Keratinocyte (primary cell): ENCODE results near the gene GRHPR. TPM values are rescaled to one million over a fixed set of nuclear protein-coding genes. Genes with fewer than 3 reads are reported as not detected.

Experiments used
- DNase-seq: peaks from one replicate; pipeline ENCODE4 v3.0.0-alpha.2; 2011; ENCODE audit warnings: low read depth, missing footprints, low spot score
- FAIRE-seq: peaks from 2 replicates; lab custom pipeline; 2011; peaks lifted over from hg19 to GRCh38; lab: Jason Lieb, UNC
- H2AFZ ChIP-seq: 2 replicates; pipeline ENCODE4 v1.6.0; 2012; ENCODE audit warnings: low read length, control low read depth, inconsistent platforms; ENCODE audit not compliant: control insufficient read depth
- H3K27ac ChIP-seq: 2 replicates; pipeline ENCODE4 v1.5.1; 2011; ENCODE audit warnings: low read length; ENCODE audit not compliant: control insufficient read depth, insufficient read depth
- H3K27me3 ChIP-seq: 3 replicates; pipeline ENCODE4 v1.6.0; 2011; ENCODE audit warnings: low read length; ENCODE audit not compliant: control insufficient read depth, insufficient read depth; ENCODE audit errors: extremely low read depth
- H3K36me3 ChIP-seq, 2 experiments: 2 replicates in 1 of 2; 3 replicates in 1 of 2; pipeline ENCODE4 v1.5.1; 2011; ENCODE audit warnings: low read length in 2 of 2, mild to moderate bottlenecking in 1 of 2; ENCODE audit not compliant: control insufficient read depth in 2 of 2, insufficient read depth in 2 of 2; ENCODE audit errors: extremely low read depth in 1 of 2
- H3K4me1 ChIP-seq: 3 replicates; pipeline ENCODE4 v1.5.1; 2011; ENCODE audit warnings: low read length; ENCODE audit not compliant: control insufficient read depth, insufficient read depth; ENCODE audit errors: extremely low read depth
- H3K4me2 ChIP-seq: 3 replicates; pipeline ENCODE4 v1.6.0; 2011; ENCODE audit warnings: low read depth, low read length; ENCODE audit not compliant: control insufficient read depth, insufficient read depth; ENCODE audit errors: extremely low read depth
- H3K4me3 ChIP-seq, 3 experiments: fragments of 200-600 bp in 1 of 3; sonication (generic) in 1 of 3; 2 replicates in 2 of 3; 3 replicates in 1 of 3; pipeline ENCODE4 v1.5.1; 2011 to 2016; ENCODE audit warnings: low read length in 3 of 3, mild to moderate bottlenecking in 3 of 3, control low read depth in 2 of 3, inconsistent platforms in 1 of 3, low read depth in 1 of 3, mixed read lengths in 1 of 3, mixed run types in 1 of 3, moderate library complexity in 1 of 3; ENCODE audit not compliant: control insufficient read depth in 2 of 3, insufficient read depth in 2 of 3; ENCODE audit errors: extremely low read depth in 1 of 3
- H3K79me2 ChIP-seq: 2 replicates; pipeline ENCODE4 v1.6.0; 2012; ENCODE audit warnings: low read length; ENCODE audit not compliant: control insufficient read depth, insufficient read depth
- H3K9ac ChIP-seq: 3 replicates; pipeline ENCODE4 v1.6.0; 2011; ENCODE audit warnings: low read length; ENCODE audit not compliant: control insufficient read depth, insufficient read depth; ENCODE audit errors: extremely low read depth
- H3K9me1 ChIP-seq: 3 replicates; pipeline ENCODE4 v1.6.0; 2011; ENCODE audit warnings: low read length; ENCODE audit not compliant: control insufficient read depth, insufficient read depth; ENCODE audit errors: extremely low read depth
- H3K9me3 ChIP-seq: 2 replicates; pipeline ENCODE4 v1.5.1; 2012; ENCODE audit warnings: low read depth, low read length; ENCODE audit not compliant: control insufficient read depth
- H4K20me1 ChIP-seq: 3 replicates; pipeline ENCODE4 v1.6.0; 2011; ENCODE audit warnings: low read length; ENCODE audit not compliant: control insufficient read depth, insufficient read depth; ENCODE audit errors: extremely low read depth
- EZH2 ChIP-seq: IDR thresholded peaks from one replicate; pipeline ENCODE4 v1.6.1; 2012; ENCODE audit warnings: inconsistent platforms, mild to moderate bottlenecking, low read length, moderate library complexity
- dilution Hi-C: fragments of 300-500 bp; cut with MboI; formaldehyde crosslinking; loops from one replicate; pipeline ENCODE4 v1.7.0; 2020; ENCODE audit warnings: low sequenced_read_pairs; ENCODE audit not compliant: extremely low pct_ligation_motif_present
- polyA plus RNA-seq, 5 experiments: library from polyadenylated mRNA; depleted of rRNA in 3 of 5; stranded (reverse) in 3 of 5; stranded (forward) in 1 of 5; unstranded in 1 of 5; fragments of >200 nt; gene quantifications; 1 replicate in 1 of 5; 2 replicates in 3 of 5; 3 replicates in 1 of 5; pipeline versions ENCODE4 v1.2.1 to v1.2.3, GENCODE V29; 2011 to 2012; ENCODE audit warnings: missing spikeins in 2 of 5, low read depth in 1 of 5, low replicate concordance in 1 of 5
- TF ChIP-seq, protein P1 (sequence below), 3 experiments: IDR thresholded peaks in 1 of 3; conservative IDR thresholded peaks in 1 of 3; optimal IDR thresholded peaks in 1 of 3; 2 replicates in 2 of 3; 3 replicates in 1 of 3; pipeline versions ENCODE3 to v1.5.1; 2011; ENCODE audit warnings: low read length in 3 of 3, mild to moderate bottlenecking in 3 of 3, moderate library complexity in 2 of 3, control low read depth in 1 of 3, inconsistent platforms in 1 of 3; ENCODE audit not compliant: insufficient read depth in 2 of 3; ENCODE audit errors: extremely low read depth in 1 of 3

The GRHPR gene
- polyA plus RNA-seq, 1 donor (not counting 4 experiments of a cell fraction or from before 2014, with no cell fraction given): 116 TPM

DNA sequence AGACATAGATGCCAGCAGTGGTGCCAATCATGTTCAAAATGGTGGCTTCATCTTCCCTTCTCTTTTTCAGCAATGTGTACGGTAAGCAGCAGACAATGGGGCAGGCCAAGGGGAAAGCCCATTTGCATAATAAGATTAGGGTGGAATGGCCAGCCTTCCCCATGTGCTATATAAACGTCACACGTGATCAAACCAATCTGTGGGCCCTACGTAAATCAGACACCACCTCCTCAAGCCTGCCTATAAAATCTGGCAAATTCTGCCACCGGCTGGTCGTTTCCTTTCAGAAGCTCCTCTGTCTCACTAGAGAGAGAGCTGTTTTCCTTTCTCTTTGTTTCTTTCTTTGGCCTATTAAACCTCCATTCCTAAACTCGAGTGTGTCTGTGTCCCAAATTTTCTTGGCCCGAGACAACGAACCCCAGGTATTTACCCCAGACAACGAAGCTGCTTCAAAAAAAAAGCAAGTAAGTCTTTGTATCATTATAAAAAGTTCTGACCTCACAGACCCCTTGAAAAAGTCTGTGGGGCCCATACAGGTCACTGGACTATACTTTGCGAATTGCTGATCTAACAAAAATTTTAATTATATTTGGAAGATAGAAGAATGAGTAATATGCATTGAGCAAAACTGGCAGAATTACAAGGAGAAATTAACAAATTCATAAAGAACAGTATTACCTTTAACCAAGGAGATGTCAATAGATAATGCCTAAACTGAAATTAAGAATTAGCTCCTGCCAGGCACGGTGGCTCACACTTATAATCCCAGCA, 27.6 kb downstream of the GRHPR start:
- Histone ChIP-seq H4K20me1 (peaks cover 11% of the 10 kb centered on the region), H3K79me2 (peaks cover 68% of the 10 kb centered on the region), H3K27me3 (no peaks in the 10 kb centered on the region), H3K9ac (no peak overlapping the region), H3K4me2 (no peak overlapping the region), H3K9me1 (peaks cover 2% of the 10 kb centered on the region), H3K36me3 (peaks cover 5% of the 10 kb centered on the region in 2 experiments), H3K9me3 (no peaks in the 10 kb centered on the region), H3K4me1 (peaks cover 14% of the 10 kb centered on the region), H2AFZ (no peak overlapping the region), H3K27ac (no peak overlapping the region), H3K4me3 (no peak overlapping the region)
- dilution Hi-C loops: no loop called here
- no peak for DNase-seq
- no peak for TF ChIP-seq EZH2
- TF ChIP-seq, protein P1, sequence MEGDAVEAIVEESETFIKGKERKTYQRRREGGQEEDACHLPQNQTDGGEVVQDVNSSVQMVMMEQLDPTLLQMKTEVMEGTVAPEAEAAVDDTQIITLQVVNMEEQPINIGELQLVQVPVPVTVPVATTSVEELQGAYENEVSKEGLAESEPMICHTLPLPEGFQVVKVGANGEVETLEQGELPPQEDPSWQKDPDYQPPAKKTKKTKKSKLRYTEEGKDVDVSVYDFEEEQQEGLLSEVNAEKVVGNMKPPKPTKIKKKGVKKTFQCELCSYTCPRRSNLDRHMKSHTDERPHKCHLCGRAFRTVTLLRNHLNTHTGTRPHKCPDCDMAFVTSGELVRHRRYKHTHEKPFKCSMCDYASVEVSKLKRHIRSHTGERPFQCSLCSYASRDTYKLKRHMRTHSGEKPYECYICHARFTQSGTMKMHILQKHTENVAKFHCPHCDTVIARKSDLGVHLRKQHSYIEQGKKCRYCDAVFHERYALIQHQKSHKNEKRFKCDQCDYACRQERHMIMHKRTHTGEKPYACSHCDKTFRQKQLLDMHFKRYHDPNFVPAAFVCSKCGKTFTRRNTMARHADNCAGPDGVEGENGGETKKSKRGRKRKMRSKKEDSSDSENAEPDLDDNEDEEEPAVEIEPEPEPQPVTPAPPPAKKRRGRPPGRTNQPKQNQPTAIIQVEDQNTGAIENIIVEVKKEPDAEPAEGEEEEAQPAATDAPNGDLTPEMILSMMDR (optimal IDR thresholded peaks at IDR 0.05 in 1 of 3, IDR thresholded peaks at IDR 0.05 in 1 of 3, conservative IDR thresholded peaks at IDR 0.05 in 1 of 3; ENCODE audit: extremely low read depth in 1 of 3, insufficient read depth in 2 of 3, low read length in 3 of 3): no peak
- no peak for FAIRE-seq

DNA sequence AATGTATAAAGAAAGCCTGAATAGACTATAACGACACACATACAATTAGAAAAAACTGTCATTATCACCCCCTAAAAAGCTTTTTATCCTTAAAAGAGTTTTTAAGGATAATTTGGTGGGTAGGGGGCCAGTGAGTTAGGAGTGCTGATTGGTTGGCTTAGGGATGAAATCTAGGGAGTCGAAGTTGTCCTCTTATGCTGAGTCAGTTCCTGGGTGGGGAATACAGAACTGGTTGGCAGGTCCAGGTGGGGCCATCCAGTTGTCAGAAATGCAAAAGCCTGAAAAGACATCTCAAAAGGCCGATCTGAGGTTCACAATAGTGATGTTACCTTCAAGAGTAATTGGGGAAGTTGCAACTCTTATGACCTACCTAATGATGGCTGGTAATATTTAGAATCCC, 29.1 kb downstream of the GRHPR start:
- DNase-seq: no peak
- Histone ChIP-seq H4K20me1 (peaks cover 17% of the 10 kb centered on the region), H3K4me3 (no peak overlapping the region), H3K27ac (no peak overlapping the region), H2AFZ (no peak overlapping the region), H3K9me1 (peaks cover 4% of the 10 kb centered on the region), H3K4me2 (no peak overlapping the region), H3K9me3 (no peaks in the 10 kb centered on the region), H3K79me2 (peaks cover 67% of the 10 kb centered on the region), H3K9ac (no peak overlapping the region), H3K27me3 (no peaks in the 10 kb centered on the region), H3K4me1 (peaks cover 20% of the 10 kb centered on the region), H3K36me3 (peaks cover 5 to 10% of the 10 kb centered on the region in 2 experiments)
- TF ChIP-seq, protein P1 (optimal IDR thresholded peaks at IDR 0.05 in 1 of 3, IDR thresholded peaks at IDR 0.05 in 1 of 3, conservative IDR thresholded peaks at IDR 0.05 in 1 of 3; ENCODE audit: extremely low read depth in 1 of 3, insufficient read depth in 2 of 3, low read length in 3 of 3): no peak
- TF ChIP-seq EZH2: no peak
- FAIRE-seq: no peak
- dilution Hi-C loops: no loop called here
